WTC11 (cell line): ENCODE data around the gene SNAP47. TPM values are rescaled to one million over a fixed set of nuclear protein-coding genes. Genes with fewer than 3 reads are reported as not detected.
A peak's percentile ranks its signal among the peaks of the same experiment; 100 is the strongest.

Experiments
- ATAC-seq: fragments of 200-7000 bp; cut with Tn5 transposase; 2 replicates; pipeline ENCODE4 v1.10.0; 2021; ENCODE audit warnings: mild to moderate bottlenecking, moderate library complexity
- CTCF ChIA-PET: fragments of 300-600 bp; sonication (Branson Sonifier 250); formaldehyde crosslinking; loops from one replicate; lab custom pipeline; 2021; ENCODE audit warnings: antibody characterized with exemption; lab: Charles Lee
- POLR2A ChIA-PET: fragments of 350-600 bp; sonication (Branson Sonifier 250); formaldehyde crosslinking; loops from one replicate; lab custom pipeline; 2021; ENCODE audit warnings: antibody characterized with exemption; lab: Charles Lee
- DNase-seq: peaks from one replicate; pipeline ENCODE4 v3.0.0; 2021; ENCODE audit warnings: low spot score
- H3K27ac Mint-ChIP-seq: 2 replicates; pipeline ENCODE4 v1.8.0; 2021; ENCODE audit warnings: mixed read lengths
- H3K27me3 Mint-ChIP-seq: 2 replicates; pipeline ENCODE4 v1.8.0; 2021; ENCODE audit warnings: low read depth, mild to moderate bottlenecking, moderate library complexity, mixed read lengths
- H3K36me3 Mint-ChIP-seq: 2 replicates; pipeline ENCODE4 v1.8.0; 2021; ENCODE audit warnings: mixed read lengths
- H3K4me1 Mint-ChIP-seq: 2 replicates; pipeline ENCODE4 v1.8.0; 2022; ENCODE audit warnings: mixed read lengths
- H3K4me3 Mint-ChIP-seq: 2 replicates; pipeline ENCODE4 v1.8.0; 2021; ENCODE audit warnings: mild to moderate bottlenecking, moderate library complexity, mixed read lengths
- H3K9me3 Mint-ChIP-seq: 2 replicates; pipeline ENCODE4 v1.8.0; 2021; ENCODE audit warnings: mixed read lengths
- AFF4 ChIP-seq: sonication (generic); formaldehyde crosslinking; IDR thresholded peaks from 2 replicates; pipeline ENCODE4 v1.8.1; 2023; ENCODE audit warnings: mild to moderate bottlenecking, missing genetic modification reagents, borderline replicate concordance
- ARID4B ChIP-seq: sonication (generic); formaldehyde crosslinking; IDR thresholded peaks from 2 replicates; pipeline ENCODE4 v1.8.0; 2023; ENCODE audit warnings: missing genetic modification reagents, mild to moderate bottlenecking, borderline replicate concordance
- CDX4 ChIP-seq: fragments of 250-450 bp; sonication (Bioruptor Pico); IDR thresholded peaks from 2 replicates; pipeline ENCODE4 v1.9.0; 2021; ENCODE audit warnings: moderate library complexity, mild to moderate bottlenecking, inconsistent platforms, borderline replicate concordance
- GRHL2 ChIP-seq: fragments of 250-450 bp; sonication (Bioruptor Pico); IDR thresholded peaks from 2 replicates; pipeline ENCODE4 v1.8.0; 2022; ENCODE audit warnings: mild to moderate bottlenecking, moderate library complexity; ENCODE audit not compliant: insufficient replicate concordance, severe bottlenecking
- HMGA2 ChIP-seq: fragments of 250-450 bp; sonication (Bioruptor Pico); IDR thresholded peaks from 2 replicates; pipeline ENCODE4 v1.4.0; 2021; ENCODE audit warnings: mild to moderate bottlenecking, moderate library complexity
- HMGXB4 ChIP-seq: sonication (generic); formaldehyde crosslinking; IDR thresholded peaks from 2 replicates; pipeline ENCODE4 v1.8.1; 2023; ENCODE audit warnings: mild to moderate bottlenecking, moderate library complexity, missing genetic modification reagents
- IRF1 ChIP-seq: sonication (generic); formaldehyde crosslinking; IDR thresholded peaks from 2 replicates; pipeline ENCODE4 v1.8.0; 2023; ENCODE audit warnings: missing genetic modification reagents
- JAZF1 ChIP-seq: fragments of 250-450 bp; sonication (Bioruptor Pico); IDR thresholded peaks from 2 replicates; pipeline ENCODE4 v1.9.0; 2021; ENCODE audit warnings: moderate library complexity, mild to moderate bottlenecking, inconsistent platforms
- JUN ChIP-seq: sonication (generic); formaldehyde crosslinking; IDR thresholded peaks from 2 replicates; pipeline ENCODE4 v1.8.0; 2023; ENCODE audit warnings: mild to moderate bottlenecking, missing genetic modification reagents
- NFATC4 ChIP-seq: fragments of 250-450 bp; sonication (Bioruptor Pico); IDR thresholded peaks from 2 replicates; pipeline ENCODE4 v1.9.0; 2021; ENCODE audit warnings: mild to moderate bottlenecking
- NR1H2 ChIP-seq: sonication (generic); formaldehyde crosslinking; IDR thresholded peaks from 2 replicates; pipeline ENCODE4 v1.9.0; 2021; ENCODE audit warnings: mild to moderate bottlenecking, moderate library complexity, missing genetic modification reagents
- PREB ChIP-seq: sonication (generic); formaldehyde crosslinking; IDR thresholded peaks from 2 replicates; pipeline ENCODE4 v1.8.1; 2022; ENCODE audit warnings: mild to moderate bottlenecking, missing genetic modification reagents, moderate library complexity, borderline replicate concordance
- RELA ChIP-seq: sonication (generic); formaldehyde crosslinking; IDR thresholded peaks from 2 replicates; pipeline ENCODE4 v1.8.1; 2022; ENCODE audit warnings: missing genetic modification reagents, mild to moderate bottlenecking, borderline replicate concordance
- SOX15 ChIP-seq: fragments of 250-450 bp; sonication (Bioruptor Pico); IDR thresholded peaks from 2 replicates; pipeline ENCODE4 v1.9.0; 2021; ENCODE audit warnings: mild to moderate bottlenecking
- TP53 ChIP-seq: sonication (generic); formaldehyde crosslinking; IDR thresholded peaks from 2 replicates; pipeline ENCODE4 v1.8.1; 2023; ENCODE audit warnings: mild to moderate bottlenecking, missing genetic modification reagents
- ZNF121 ChIP-seq: sonication (generic); formaldehyde crosslinking; IDR thresholded peaks from 2 replicates; pipeline ENCODE4 v1.8.0; 2023; ENCODE audit warnings: missing genetic modification reagents
- ZNF138 ChIP-seq: sonication (generic); formaldehyde crosslinking; conservative IDR thresholded peaks from 2 replicates; pipeline ENCODE4 v1.8.1; 2022; ENCODE audit warnings: mild to moderate bottlenecking, moderate library complexity, missing genetic modification reagents
- ZNF219 ChIP-seq: sonication (generic); formaldehyde crosslinking; IDR thresholded peaks from 2 replicates; pipeline ENCODE4 v1.8.0; 2023; ENCODE audit warnings: missing genetic modification reagents, mild to moderate bottlenecking, borderline replicate concordance
- ZNF317 ChIP-seq: sonication (generic); formaldehyde crosslinking; IDR thresholded peaks from 2 replicates; pipeline ENCODE4 v1.8.1; 2023; ENCODE audit warnings: low read depth, mild to moderate bottlenecking, moderate library complexity, missing genetic modification reagents, borderline replicate concordance
- total RNA-seq: library from RNA; stranded (reverse); gene quantifications from 3 replicates; pipeline ENCODE4 v1.2.3, GENCODE V29; 2021

Gene SNAP47
- total RNA-seq, 1 experiment from 2014 or later = 50.8 TPM

- H3K27ac Mint-ChIP-seq = no peak overlapping the region
- peaks cover 4% of the 10 kb centered on the region; the same call in 1 of the 2 replicates for H3K36me3 Mint-ChIP-seq
- no peaks in the 10 kb centered on the region for H3K9me3 Mint-ChIP-seq
- ChIA-PET CTCF (interaction anchor here (0.5 to 1.0 kb wide), 3 partner anchors 34 to 175 kb away, joined by 3 to 4 read pairs (median 3); no protein-coding TSS in a partner anchor), POLR2A (no interaction called here)
- TF ChIP-seq AFF4 (CRISPR knock-in tag) (no peak), ZNF317 (CRISPR knock-in tag) (no peak), NR1H2 (CRISPR knock-in tag) (no peak), GRHL2 (CRISPR knock-in tag) (no peak)
- no peak for ATAC-seq
- no peaks in the 10 kb centered on the region for H3K27me3 Mint-ChIP-seq
- DNase-seq = no peak
- no peaks in the 10 kb centered on the region for H3K4me1 Mint-ChIP-seq
- H3K4me3 Mint-ChIP-seq = no peak overlapping the region
These were observed 43.2 kb downstream of the SNAP47 start for GRCh38 chr1:227778401-227778947.

GRCh38 chr1:227779021-227779441 is 43.8 kb downstream of the SNAP47 start:
- Mint-ChIP-seq H3K27ac (no peak overlapping the region), H3K4me3 (no peak overlapping the region), H3K36me3 (peaks cover 4% of the 10 kb centered on the region; the same call in 1 of the 2 replicates), H3K9me3 (no peaks in the 10 kb centered on the region), H3K27me3 (no peaks in the 10 kb centered on the region), H3K4me1 (no peaks in the 10 kb centered on the region)
- ATAC-seq (no peak), DNase-seq (peak; percentile 8)
- ChIA-PET POLR2A (no interaction called here), CTCF (interaction anchor here (0.5 to 1.0 kb wide), 3 partner anchors 34 to 175 kb away, joined by 3 to 4 read pairs (median 3); no protein-coding TSS in a partner anchor)
- TF ChIP-seq HMGXB4 (CRISPR knock-in tag) (no peak), GRHL2 (CRISPR knock-in tag) (no peak), PREB (CRISPR knock-in tag) (no peak), JAZF1 (CRISPR knock-in tag) (no peak), HMGA2 (CRISPR knock-in tag) (no peak), ZNF121 (CRISPR knock-in tag) (no peak), JUN (CRISPR knock-in tag) (no peak), NFATC4 (CRISPR knock-in tag) (no peak)

- ATAC-seq (no peak), DNase-seq (peak; percentile 2)
- ChIA-PET CTCF (no interaction called here), POLR2A (no interaction called here)
- Mint-ChIP-seq H3K27me3 (0 out of 2 replicates have a peak, but pooled peaks cover 2% of the 10 kb centered on the region), H3K9me3 (no peaks in the 10 kb centered on the region), H3K4me1 (no peaks in the 10 kb centered on the region), H3K27ac (no peak overlapping the region), H3K36me3 (peaks cover 4% of the 10 kb centered on the region; the same call in 1 of the 2 replicates), H3K4me3 (no peak overlapping the region)
- no peak for TF ChIP-seq IRF1
- TF ChIP-seq CDX4 (CRISPR knock-in tag) = no peak
- no peak for TF ChIP-seq SOX15 (CRISPR knock-in tag)
- TF ChIP-seq ZNF138 (CRISPR knock-in tag) = no peak
- TF ChIP-seq ARID4B (CRISPR knock-in tag) = no peak
- TF ChIP-seq RELA (CRISPR knock-in tag) = no peak
- TF ChIP-seq TP53 = no peak
- TF ChIP-seq ZNF219 (CRISPR knock-in tag) = no peak
- no peak for TF ChIP-seq NR1H2 (CRISPR knock-in tag)
These were observed 44.5 kb downstream of the SNAP47 start for GRCh38 chr1:227779685-227780084.
